Caco-2 (cell line): ENCODE results near the gene CPA4. TPM values are rescaled to one million over a fixed set of nuclear protein-coding genes. Genes with fewer than 3 reads are reported as not detected.

Source experiments
- BruUV-seq: library from RNA; stranded (reverse); fragments of 400-500 nt; replicated peaks from 2 replicates; lab custom pipeline; 2021; lab: Mats Ljungman, UMichigan
- CTCF ChIA-PET: fragments of 300-600 bp; sonication (Branson Sonifier 250); formaldehyde crosslinking; loops from one replicate; lab custom pipeline; 2022; ENCODE audit warnings: antibody characterized with exemption; lab: Charles Lee
- POLR2A ChIA-PET: fragments of 300-600 bp; sonication (Branson Sonifier 250); formaldehyde crosslinking; loops from one replicate; lab custom pipeline; 2022; ENCODE audit warnings: antibody characterized with exemption; lab: Charles Lee
- DNase-seq, 2 experiments: peaks; one replicate each; pipeline versions ENCODE4 v3.0.0 to v3.0.0-alpha.2; 2020 to 2022
- H3K27me3 ChIP-seq: replicated peaks from 2 replicates; pipeline ENCODE4 v1.6.0; 2011; ENCODE audit warnings: low read length; ENCODE audit not compliant: control insufficient read depth, insufficient read depth
- H3K36me3 ChIP-seq: 2 replicates; pipeline ENCODE4 v1.5.1; 2011; ENCODE audit warnings: low read length; ENCODE audit not compliant: control insufficient read depth, insufficient read depth
- H3K4me1 ChIP-seq: fragments of 250-450 bp; sonication (Bioruptor Pico); 2 replicates; pipeline ENCODE4 v1.5.1; 2020; ENCODE audit warnings: mild to moderate bottlenecking
- H3K4me3 ChIP-seq: 2 replicates; pipeline ENCODE4 v1.5.1; 2011; ENCODE audit warnings: low read depth, mild to moderate bottlenecking, control low read depth, low read length
- H3K9me3 ChIP-seq: fragments of 250-450 bp; sonication (Bioruptor Pico); 2 replicates; pipeline ENCODE4 v1.5.1; 2020; ENCODE audit warnings: mild to moderate bottlenecking, moderate library complexity
- H3K27ac Mint-ChIP-seq: one replicate; pipeline ENCODE4 v1.8.0; 2022; ENCODE audit warnings: mixed read lengths; ENCODE audit not compliant: unreplicated experiment
- H3K27me3 Mint-ChIP-seq: one replicate; pipeline ENCODE4 v1.8.0; 2022; ENCODE audit warnings: mixed read lengths; ENCODE audit not compliant: insufficient read depth, unreplicated experiment
- H3K36me3 Mint-ChIP-seq: one replicate; pipeline ENCODE4 v1.8.0; 2022; ENCODE audit warnings: mild to moderate bottlenecking, mixed read lengths; ENCODE audit not compliant: insufficient read depth, unreplicated experiment
- H3K4me1 Mint-ChIP-seq: one replicate; pipeline ENCODE4 v1.8.0; 2022; ENCODE audit warnings: low read depth, mixed read lengths; ENCODE audit not compliant: unreplicated experiment
- H3K4me3 Mint-ChIP-seq: one replicate; pipeline ENCODE4 v1.8.0; 2022; ENCODE audit warnings: mild to moderate bottlenecking, moderate library complexity, mixed read lengths; ENCODE audit not compliant: unreplicated experiment
- H3K9me3 Mint-ChIP-seq: one replicate; pipeline ENCODE4 v1.8.0; 2022; ENCODE audit warnings: mixed read lengths; ENCODE audit not compliant: unreplicated experiment
- intact Hi-C: fragments of 100-400 bp; cut with micrococcal nuclease; formaldehyde crosslinking; loops from one replicate; pipeline ENCODE4 v1.10.0; 2022; ENCODE audit not compliant: unreplicated experiment
- total RNA-seq: library from RNA; stranded (reverse); gene quantifications from 2 replicates; pipeline ENCODE4 v1.2.3, GENCODE V29; 2022
- TF ChIP-seq, protein P1 (sequence below), 2 experiments: fragments of 200-600 bp in 1 of 2; IDR thresholded peaks; 1 replicate in 1 of 2; 2 replicates in 1 of 2; pipeline versions ENCODE4 v1.5.1 to v1.8.0; 2011 to 2022; ENCODE audit warnings: antibody characterized with exemption in 1 of 2, control low read depth in 1 of 2, inconsistent platforms in 1 of 2, low read depth in 1 of 2, low read length in 1 of 2, mild to moderate bottlenecking in 1 of 2, moderate library complexity in 1 of 2; ENCODE audit not compliant: insufficient read depth in 1 of 2, severe bottlenecking in 1 of 2, unreplicated experiment in 1 of 2

CPA4 gene
- total RNA-seq, 1 experiment from 2014 or later, result 0.59 TPM

DNA sequence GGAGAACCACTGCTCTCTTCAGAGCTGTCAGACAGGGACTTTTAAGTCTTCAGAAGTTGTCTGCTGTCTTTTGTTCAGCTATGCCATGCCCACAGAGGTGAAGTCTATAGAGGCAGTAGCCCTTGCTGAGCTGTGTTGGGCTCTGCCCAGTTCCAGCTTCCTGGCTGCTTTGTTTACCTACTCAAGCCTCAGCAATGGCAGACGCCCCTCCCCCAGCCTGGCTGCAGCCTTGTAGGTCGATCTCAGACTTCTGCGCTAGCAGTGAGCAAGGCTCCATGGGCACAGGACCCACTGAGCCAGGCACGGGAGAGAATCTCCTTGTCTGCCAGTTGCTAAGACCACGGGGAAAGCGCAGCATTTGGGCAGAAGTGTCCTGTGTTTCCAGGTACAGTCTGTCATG is 38.4 kb upstream of the CPA4 start:
- DNase-seq, result no peak
- Mint-ChIP-seq H3K27ac (no peak overlapping the region), H3K36me3 (no peaks in the 10 kb centered on the region), H3K27me3 (no peaks in the 10 kb centered on the region), H3K4me3 (no peak overlapping the region), H3K9me3 (peaks cover 15% of the 10 kb centered on the region), H3K4me1 (no peaks in the 10 kb centered on the region)
- POLR2A ChIA-PET, result no interaction called here
- intact Hi-C loops, result no loop called here
- Histone ChIP-seq H3K36me3 (no peaks in the 10 kb centered on the region), H3K9me3 (peaks cover 25% of the 10 kb centered on the region), H3K27me3 (no peaks in the 10 kb centered on the region), H3K4me1 (no peaks in the 10 kb centered on the region), H3K4me3 (no peak overlapping the region)
- CTCF ChIA-PET, result no interaction called here
- TF ChIP-seq, protein P1, sequence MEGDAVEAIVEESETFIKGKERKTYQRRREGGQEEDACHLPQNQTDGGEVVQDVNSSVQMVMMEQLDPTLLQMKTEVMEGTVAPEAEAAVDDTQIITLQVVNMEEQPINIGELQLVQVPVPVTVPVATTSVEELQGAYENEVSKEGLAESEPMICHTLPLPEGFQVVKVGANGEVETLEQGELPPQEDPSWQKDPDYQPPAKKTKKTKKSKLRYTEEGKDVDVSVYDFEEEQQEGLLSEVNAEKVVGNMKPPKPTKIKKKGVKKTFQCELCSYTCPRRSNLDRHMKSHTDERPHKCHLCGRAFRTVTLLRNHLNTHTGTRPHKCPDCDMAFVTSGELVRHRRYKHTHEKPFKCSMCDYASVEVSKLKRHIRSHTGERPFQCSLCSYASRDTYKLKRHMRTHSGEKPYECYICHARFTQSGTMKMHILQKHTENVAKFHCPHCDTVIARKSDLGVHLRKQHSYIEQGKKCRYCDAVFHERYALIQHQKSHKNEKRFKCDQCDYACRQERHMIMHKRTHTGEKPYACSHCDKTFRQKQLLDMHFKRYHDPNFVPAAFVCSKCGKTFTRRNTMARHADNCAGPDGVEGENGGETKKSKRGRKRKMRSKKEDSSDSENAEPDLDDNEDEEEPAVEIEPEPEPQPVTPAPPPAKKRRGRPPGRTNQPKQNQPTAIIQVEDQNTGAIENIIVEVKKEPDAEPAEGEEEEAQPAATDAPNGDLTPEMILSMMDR (IDR thresholded peaks at IDR 0.05; ENCODE audit: insufficient read depth in 1 of 2, low read depth in 1 of 2, low read length in 1 of 2, severe bottlenecking in 1 of 2, unreplicated experiment in 1 of 2), result no peak
- no TSS peak for BruUV-seq

DNA sequence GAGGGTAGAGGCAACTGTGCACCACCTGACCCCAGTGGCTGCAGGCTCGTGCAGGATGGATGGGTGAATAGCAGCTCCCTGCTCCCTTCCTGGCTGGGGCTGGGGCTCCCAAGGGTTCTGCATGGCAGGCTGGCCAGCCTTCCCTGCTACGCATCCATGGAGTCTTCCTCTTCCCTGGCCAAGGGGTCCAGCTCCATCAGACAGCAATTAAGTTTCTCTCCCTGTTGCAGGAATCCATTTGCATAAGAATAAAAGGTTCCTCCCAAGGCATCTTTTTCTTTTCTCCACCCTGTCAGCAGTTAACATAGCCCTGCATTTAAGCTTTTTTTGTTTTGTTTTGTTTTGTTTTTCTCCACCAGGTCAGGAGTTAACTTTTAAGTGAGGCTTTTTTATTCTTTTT is 36.3 kb upstream of the CPA4 start:
- intact Hi-C loops, result no loop called here
- no peak overlapping the region for H3K4me3 ChIP-seq
- no peaks in the 10 kb centered on the region for H3K4me1 Mint-ChIP-seq
- BruUV-seq, result no TSS peak
- H3K27me3 ChIP-seq, result no peaks in the 10 kb centered on the region
- H3K27ac Mint-ChIP-seq, result no peak overlapping the region
- no peak overlapping the region for H3K4me3 Mint-ChIP-seq
- H3K36me3 Mint-ChIP-seq, result no peaks in the 10 kb centered on the region
- CTCF ChIA-PET, result no interaction called here
- no peaks in the 10 kb centered on the region for H3K4me1 ChIP-seq
- no peaks in the 10 kb centered on the region for H3K36me3 ChIP-seq
- H3K27me3 Mint-ChIP-seq, result no peaks in the 10 kb centered on the region
- POLR2A ChIA-PET, result no interaction called here
- no peak for DNase-seq
- peaks cover 15% of the 10 kb centered on the region for H3K9me3 Mint-ChIP-seq
- TF ChIP-seq, protein P1 (IDR thresholded peaks at IDR 0.05; ENCODE audit: insufficient read depth in 1 of 2, low read depth in 1 of 2, low read length in 1 of 2, severe bottlenecking in 1 of 2, unreplicated experiment in 1 of 2), result no peak
- peaks cover 26% of the 10 kb centered on the region for H3K9me3 ChIP-seq

DNA sequence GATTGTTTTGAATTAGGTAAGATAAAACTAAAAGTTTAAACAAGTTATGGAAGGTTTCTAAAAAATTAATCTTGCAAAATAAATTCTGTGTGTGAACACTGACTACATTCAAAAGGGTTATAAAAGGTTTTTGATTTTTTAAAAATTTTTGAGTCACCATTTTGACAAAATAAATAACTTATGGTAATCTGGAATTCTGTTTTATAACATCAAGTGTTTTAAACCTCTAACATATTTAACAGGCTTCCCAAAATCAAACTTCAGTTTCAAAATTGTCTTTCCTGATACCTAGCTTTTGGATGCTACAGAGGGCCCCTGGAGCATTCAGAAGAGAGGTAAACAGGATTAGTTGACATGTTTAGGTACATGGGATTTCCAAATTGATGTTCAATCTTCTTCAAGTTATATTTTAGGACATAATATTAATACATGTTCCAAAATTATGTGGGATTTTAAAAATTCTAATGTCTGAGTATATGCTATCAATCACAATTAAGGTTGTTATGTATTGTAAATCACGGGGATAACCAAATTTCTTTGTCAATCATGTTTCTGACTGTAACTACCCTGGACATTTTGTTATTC is 34.4 kb upstream of the CPA4 start:
- no peak overlapping the region for H3K4me3 ChIP-seq
- no peak overlapping the region for H3K4me3 Mint-ChIP-seq
- no peak overlapping the region for H3K27ac Mint-ChIP-seq
- TF ChIP-seq, protein P1 (IDR thresholded peaks at IDR 0.05; ENCODE audit: insufficient read depth in 1 of 2, low read depth in 1 of 2, low read length in 1 of 2, severe bottlenecking in 1 of 2, unreplicated experiment in 1 of 2), result no peak
- peaks cover 5% of the 10 kb centered on the region for H3K9me3 Mint-ChIP-seq
- H3K4me1 ChIP-seq, result no peaks in the 10 kb centered on the region
- H3K36me3 ChIP-seq, result no peaks in the 10 kb centered on the region
- intact Hi-C loops, result no loop called here
- ChIA-PET POLR2A (no interaction called here), CTCF (no interaction called here)
- no peaks in the 10 kb centered on the region for H3K27me3 ChIP-seq
- no peaks in the 10 kb centered on the region for H3K27me3 Mint-ChIP-seq
- H3K4me1 Mint-ChIP-seq, result no peaks in the 10 kb centered on the region
- no peak for DNase-seq
- peaks cover 26% of the 10 kb centered on the region for H3K9me3 ChIP-seq
- H3K36me3 Mint-ChIP-seq, result no peaks in the 10 kb centered on the region
- no TSS peak for BruUV-seq
